H9 (cell line): ENCODE measurements around the gene FAM25G. TPM values are rescaled to one million over a fixed set of nuclear protein-coding genes. Genes with fewer than 3 reads are reported as not detected.

ENCODE experiments used
- DNase-seq: peaks from one replicate; pipeline ENCODE4 v3.0.0-alpha.2; 2017
- H2AFZ ChIP-seq: one replicate; pipeline ENCODE4 v1.6.1; 2013; ENCODE audit warnings: mild to moderate bottlenecking, low read length, control low read depth, moderate library complexity
- H2AK5ac ChIP-seq: 2 replicates; pipeline ENCODE4 v1.6.1; 2013; ENCODE audit warnings: low read length, control low read depth, mixed read lengths; ENCODE audit not compliant: insufficient read length
- H2BK120ac ChIP-seq: one replicate; pipeline ENCODE4 v1.6.1; 2013; ENCODE audit warnings: low read depth, mild to moderate bottlenecking, low read length, control low read depth, inconsistent platforms; ENCODE audit not compliant: poor library complexity, severe bottlenecking
- H2BK12ac ChIP-seq: 2 replicates; pipeline ENCODE4 v1.6.1; 2013; ENCODE audit warnings: low read length, control low read depth, mixed read lengths, low read depth; ENCODE audit not compliant: insufficient read length
- H2BK15ac ChIP-seq: 2 replicates; pipeline ENCODE4 v1.6.1; 2013; ENCODE audit warnings: low read depth, low read length, control low read depth
- H2BK20ac ChIP-seq: one replicate; pipeline ENCODE4 v1.6.1; 2013; ENCODE audit warnings: low read depth, mild to moderate bottlenecking, low read length, control low read depth, inconsistent platforms; ENCODE audit not compliant: poor library complexity, severe bottlenecking
- H2BK5ac ChIP-seq: 2 replicates; pipeline ENCODE4 v1.6.1; 2013; ENCODE audit warnings: low read length, control low read depth, mixed read lengths; ENCODE audit not compliant: insufficient read length
- H3K14ac ChIP-seq: 2 replicates; pipeline ENCODE4 v1.6.1; 2013; ENCODE audit warnings: low read length, control low read depth; ENCODE audit not compliant: insufficient read depth
- H3K18ac ChIP-seq: 2 replicates; pipeline ENCODE4 v1.6.1; 2013; ENCODE audit warnings: low read depth, mild to moderate bottlenecking, mixed read lengths, low read length, control low read depth; ENCODE audit not compliant: insufficient read length
- H3K23ac ChIP-seq: 2 replicates; pipeline ENCODE4 v1.6.1; 2013; ENCODE audit warnings: low read length, control low read depth, mixed read lengths, low read depth; ENCODE audit not compliant: insufficient read length
- H3K23me2 ChIP-seq: 2 replicates; pipeline ENCODE4 v1.6.1; 2013; ENCODE audit warnings: low read depth, mild to moderate bottlenecking, mixed read lengths, low read length, control low read depth; ENCODE audit not compliant: insufficient read length, poor library complexity, severe bottlenecking
- H3K27ac ChIP-seq: 2 replicates; pipeline ENCODE4 v1.5.1; 2013; ENCODE audit warnings: low read length, control low read depth, mixed read lengths, low read depth; ENCODE audit not compliant: insufficient read length
- H3K27me3 ChIP-seq: 2 replicates; pipeline ENCODE4 v1.6.1; 2013; ENCODE audit warnings: low read length, control low read depth, inconsistent platforms; ENCODE audit not compliant: insufficient read depth
- H3K4ac ChIP-seq: 2 replicates; pipeline ENCODE4 v1.6.1; 2013; ENCODE audit warnings: low read depth, mild to moderate bottlenecking, control low read depth, inconsistent platforms, low read length, moderate library complexity
- H3K4me1 ChIP-seq: 2 replicates; pipeline ENCODE4 v1.6.1; 2013; ENCODE audit warnings: low read length, control low read depth, inconsistent platforms; ENCODE audit not compliant: insufficient read depth
- H3K4me2 ChIP-seq: 2 replicates; pipeline ENCODE4 v1.6.1; 2013; ENCODE audit warnings: low read length, control low read depth, mixed read lengths; ENCODE audit not compliant: insufficient read length, insufficient read depth
- H3K56ac ChIP-seq: 2 replicates; pipeline ENCODE4 v1.6.1; 2013; ENCODE audit warnings: low read depth, mild to moderate bottlenecking, mixed read lengths, low read length, control low read depth; ENCODE audit not compliant: insufficient read length
- H3K79me1 ChIP-seq: 2 replicates; pipeline ENCODE4 v1.6.1; 2013; ENCODE audit warnings: low read depth, mild to moderate bottlenecking, moderate library complexity, low read length, control low read depth, inconsistent platforms; ENCODE audit not compliant: insufficient read depth, poor library complexity, severe bottlenecking
- H3K79me2 ChIP-seq: 2 replicates; pipeline ENCODE4 v1.6.1; 2013; ENCODE audit warnings: low read length, control low read depth, inconsistent platforms; ENCODE audit not compliant: insufficient read depth
- H3K9ac ChIP-seq: 2 replicates; pipeline ENCODE4 v1.6.1; 2013; ENCODE audit warnings: low read length, control low read depth, mixed read lengths; ENCODE audit not compliant: insufficient read length; ENCODE audit errors: extremely low read depth
- H3K9me3 ChIP-seq: one replicate; pipeline ENCODE4 v1.6.1; 2013; ENCODE audit warnings: low read depth, low read length, inconsistent platforms; ENCODE audit not compliant: control insufficient read depth
- H3T11ph ChIP-seq: one replicate; pipeline ENCODE4 v1.6.1; 2013; ENCODE audit warnings: mild to moderate bottlenecking, low read length, control low read depth, inconsistent platforms
- H4K20me1 ChIP-seq: one replicate; pipeline ENCODE4 v1.6.1; 2013; ENCODE audit not compliant: control insufficient read depth, insufficient read length, insufficient read depth
- H4K5ac ChIP-seq: 2 replicates; pipeline ENCODE4 v1.6.1; 2013; ENCODE audit warnings: low read depth, mild to moderate bottlenecking, mixed read lengths, low read length, control low read depth; ENCODE audit not compliant: insufficient read length
- H4K8ac ChIP-seq: replicated peaks from 2 replicates; pipeline ENCODE4 v1.6.1; 2013; ENCODE audit warnings: low read length, control low read depth, mixed read lengths, low read depth; ENCODE audit not compliant: insufficient read length
- H4K91ac ChIP-seq: 2 replicates; pipeline ENCODE4 v1.6.1; 2013; ENCODE audit warnings: low read depth, mild to moderate bottlenecking, moderate library complexity, mixed read lengths, low read length, control low read depth; ENCODE audit not compliant: insufficient read length
- H3K27ac Mint-ChIP-seq, 3 experiments: 2 replicates in 2 of 3; 3 replicates in 1 of 3; pipeline ENCODE4 v1.8.0; 2020 to 2021; ENCODE audit warnings: mixed read lengths in 3 of 3, mild to moderate bottlenecking in 1 of 3, moderate library complexity in 1 of 3
- H3K27me3 Mint-ChIP-seq: 2 replicates; pipeline ENCODE4 v1.8.0; 2021; ENCODE audit warnings: low read depth, mild to moderate bottlenecking, moderate library complexity, mixed read lengths
- H3K36me3 Mint-ChIP-seq, 3 experiments: 2 replicates in 2 of 3; 3 replicates in 1 of 3; pipeline ENCODE4 v1.8.0; 2020 to 2021; ENCODE audit warnings: low read depth in 3 of 3, mixed read lengths in 3 of 3; ENCODE audit not compliant: insufficient read depth in 1 of 3
- H3K4me1 Mint-ChIP-seq, 2 experiments: 2 replicates each; pipeline ENCODE4 v1.8.0; 2020; ENCODE audit warnings: mixed read lengths in 2 of 2
- H3K4me3 Mint-ChIP-seq, 2 experiments: 2 replicates in 1 of 2; 3 replicates in 1 of 2; pipeline ENCODE4 v1.8.0; 2020 to 2021; ENCODE audit warnings: mild to moderate bottlenecking in 2 of 2, mixed read lengths in 2 of 2, moderate library complexity in 1 of 2
- H3K9me3 Mint-ChIP-seq, 2 experiments: 2 replicates in 1 of 2; 3 replicates in 1 of 2; pipeline ENCODE4 v1.8.0; 2020; ENCODE audit warnings: mild to moderate bottlenecking in 2 of 2, mixed read lengths in 2 of 2, moderate library complexity in 1 of 2
- CTCF ChIP-seq: fragments of 200-600 bp; sonication (generic); conservative IDR thresholded peaks from 3 replicates; pipeline ENCODE4 v1.8.0; 2021; ENCODE audit warnings: antibody characterized with exemption, mild to moderate bottlenecking
- WGBS: extraction: QIAGEN DNeasy Blood & Tissue Kit; methylation state at CpG from one replicate; pipeline ENCODE4 v1.1.7; 2013; ENCODE audit warnings: missing lambda C conversion rate, low lambda C conversion rate, mixed read lengths; ENCODE audit not compliant: insufficient read length; ENCODE audit errors: extremely low coverage; 5-methylcytosine and 5-hydroxymethylcytosine counted together
- total RNA-seq: library from RNA; stranded (reverse); gene quantifications from 2 replicates; pipeline ENCODE4 v1.2.1, GENCODE V29; 2021

The FAM25G gene
- total RNA-seq, 1 experiment from 2014 or later = not detected

- Histone ChIP-seq H4K5ac (no peak overlapping the region), H4K91ac (no peak overlapping the region), H2BK120ac (no peak overlapping the region), H3K27ac (no peak overlapping the region), H3K4me2 (no peak overlapping the region), H3K9ac (no peak overlapping the region), H2BK15ac (no peak overlapping the region), H3K9me3 (no peaks in the 10 kb centered on the region), H3K14ac (no peak overlapping the region; the same call in 1 of the 2 replicates), H3K4ac (no peak overlapping the region), H3K27me3 (no peaks in the 10 kb centered on the region), H2AFZ (no peak overlapping the region), H4K20me1 (no peaks in the 10 kb centered on the region), H3K56ac (no peak overlapping the region), H2BK20ac (no peak overlapping the region), H3K79me2 (no peaks in the 10 kb centered on the region), H3T11ph (no peak overlapping the region), H4K8ac (no peak overlapping the region), H3K79me1 (no peaks in the 10 kb centered on the region), H2AK5ac (no peak overlapping the region), H3K4me1 (no peaks in the 10 kb centered on the region), H2BK12ac (no peak overlapping the region), H3K18ac (no peak overlapping the region), H2BK5ac (no peak overlapping the region), H3K23me2 (no peaks in the 10 kb centered on the region), H3K23ac (no peak overlapping the region)
- Mint-ChIP-seq H3K4me3 (no peak overlapping the region), H3K4me1 (peaks cover 12 to 17% of the 10 kb centered on the region in 2 experiments), H3K9me3 (peaks cover 0 to 2% of the 10 kb centered on the region in 2 experiments; a peak in 1 of 5 replicates), H3K27me3 (peaks cover 3% of the 10 kb centered on the region), H3K36me3 (no peaks in the 10 kb centered on the region; a peak in 1 of 7 replicates), H3K27ac (peak overlapping the region in 1 of 3 experiments; percentile 65; a peak in 2 of 7 replicates)
- peak; percentile 23 for DNase-seq
- WGBS = no CpG with 5 or more reads among the region's 7 CpGs
- no peak for TF ChIP-seq CTCF
Measured at GRCh38 chr10:47451998-47452494, 39.5 kb downstream of the FAM25G start.
